H9 (cell line): Measurements from ENCODE around the gene CAPN12. TPM values are rescaled to one million over a fixed set of nuclear protein-coding genes. Genes with fewer than 3 reads are reported as not detected.
A peak's percentile ranks its signal among the peaks of the same experiment; 100 is the strongest.

Experiments
- DNase-seq: peaks from one replicate; pipeline ENCODE4 v3.0.0-alpha.2; 2017
- H2AFZ ChIP-seq: one replicate; pipeline ENCODE4 v1.6.1; 2013; ENCODE audit warnings: mild to moderate bottlenecking, low read length, control low read depth, moderate library complexity
- H2AK5ac ChIP-seq: 2 replicates; pipeline ENCODE4 v1.6.1; 2013; ENCODE audit warnings: low read length, control low read depth, mixed read lengths; ENCODE audit not compliant: insufficient read length
- H2BK120ac ChIP-seq: one replicate; pipeline ENCODE4 v1.6.1; 2013; ENCODE audit warnings: low read depth, mild to moderate bottlenecking, low read length, control low read depth, inconsistent platforms; ENCODE audit not compliant: poor library complexity, severe bottlenecking
- H2BK12ac ChIP-seq: 2 replicates; pipeline ENCODE4 v1.6.1; 2013; ENCODE audit warnings: low read length, control low read depth, mixed read lengths, low read depth; ENCODE audit not compliant: insufficient read length
- H2BK15ac ChIP-seq: 2 replicates; pipeline ENCODE4 v1.6.1; 2013; ENCODE audit warnings: low read depth, low read length, control low read depth
- H2BK20ac ChIP-seq: one replicate; pipeline ENCODE4 v1.6.1; 2013; ENCODE audit warnings: low read depth, mild to moderate bottlenecking, low read length, control low read depth, inconsistent platforms; ENCODE audit not compliant: poor library complexity, severe bottlenecking
- H2BK5ac ChIP-seq: 2 replicates; pipeline ENCODE4 v1.6.1; 2013; ENCODE audit warnings: low read length, control low read depth, mixed read lengths; ENCODE audit not compliant: insufficient read length
- H3K14ac ChIP-seq: 2 replicates; pipeline ENCODE4 v1.6.1; 2013; ENCODE audit warnings: low read length, control low read depth; ENCODE audit not compliant: insufficient read depth
- H3K18ac ChIP-seq: 2 replicates; pipeline ENCODE4 v1.6.1; 2013; ENCODE audit warnings: low read depth, mild to moderate bottlenecking, mixed read lengths, low read length, control low read depth; ENCODE audit not compliant: insufficient read length
- H3K23ac ChIP-seq: 2 replicates; pipeline ENCODE4 v1.6.1; 2013; ENCODE audit warnings: low read length, control low read depth, mixed read lengths, low read depth; ENCODE audit not compliant: insufficient read length
- H3K23me2 ChIP-seq: 2 replicates; pipeline ENCODE4 v1.6.1; 2013; ENCODE audit warnings: low read depth, mild to moderate bottlenecking, mixed read lengths, low read length, control low read depth; ENCODE audit not compliant: insufficient read length, poor library complexity, severe bottlenecking
- H3K27ac ChIP-seq: 2 replicates; pipeline ENCODE4 v1.5.1; 2013; ENCODE audit warnings: low read length, control low read depth, mixed read lengths, low read depth; ENCODE audit not compliant: insufficient read length
- H3K27me3 ChIP-seq: 2 replicates; pipeline ENCODE4 v1.6.1; 2013; ENCODE audit warnings: low read length, control low read depth, inconsistent platforms; ENCODE audit not compliant: insufficient read depth
- H3K4ac ChIP-seq: 2 replicates; pipeline ENCODE4 v1.6.1; 2013; ENCODE audit warnings: low read depth, mild to moderate bottlenecking, control low read depth, inconsistent platforms, low read length, moderate library complexity
- H3K4me1 ChIP-seq: 2 replicates; pipeline ENCODE4 v1.6.1; 2013; ENCODE audit warnings: low read length, control low read depth, inconsistent platforms; ENCODE audit not compliant: insufficient read depth
- H3K4me2 ChIP-seq: 2 replicates; pipeline ENCODE4 v1.6.1; 2013; ENCODE audit warnings: low read length, control low read depth, mixed read lengths; ENCODE audit not compliant: insufficient read length, insufficient read depth
- H3K56ac ChIP-seq: 2 replicates; pipeline ENCODE4 v1.6.1; 2013; ENCODE audit warnings: low read depth, mild to moderate bottlenecking, mixed read lengths, low read length, control low read depth; ENCODE audit not compliant: insufficient read length
- H3K79me1 ChIP-seq: 2 replicates; pipeline ENCODE4 v1.6.1; 2013; ENCODE audit warnings: low read depth, mild to moderate bottlenecking, moderate library complexity, low read length, control low read depth, inconsistent platforms; ENCODE audit not compliant: insufficient read depth, poor library complexity, severe bottlenecking
- H3K79me2 ChIP-seq: 2 replicates; pipeline ENCODE4 v1.6.1; 2013; ENCODE audit warnings: low read length, control low read depth, inconsistent platforms; ENCODE audit not compliant: insufficient read depth
- H3K9ac ChIP-seq: 2 replicates; pipeline ENCODE4 v1.6.1; 2013; ENCODE audit warnings: low read length, control low read depth, mixed read lengths; ENCODE audit not compliant: insufficient read length; ENCODE audit errors: extremely low read depth
- H3K9me3 ChIP-seq: one replicate; pipeline ENCODE4 v1.6.1; 2013; ENCODE audit warnings: low read depth, low read length, inconsistent platforms; ENCODE audit not compliant: control insufficient read depth
- H3T11ph ChIP-seq: one replicate; pipeline ENCODE4 v1.6.1; 2013; ENCODE audit warnings: mild to moderate bottlenecking, low read length, control low read depth, inconsistent platforms
- H4K20me1 ChIP-seq: one replicate; pipeline ENCODE4 v1.6.1; 2013; ENCODE audit not compliant: control insufficient read depth, insufficient read length, insufficient read depth
- H4K5ac ChIP-seq: 2 replicates; pipeline ENCODE4 v1.6.1; 2013; ENCODE audit warnings: low read depth, mild to moderate bottlenecking, mixed read lengths, low read length, control low read depth; ENCODE audit not compliant: insufficient read length
- H4K8ac ChIP-seq: replicated peaks from 2 replicates; pipeline ENCODE4 v1.6.1; 2013; ENCODE audit warnings: low read length, control low read depth, mixed read lengths, low read depth; ENCODE audit not compliant: insufficient read length
- H4K91ac ChIP-seq: 2 replicates; pipeline ENCODE4 v1.6.1; 2013; ENCODE audit warnings: low read depth, mild to moderate bottlenecking, moderate library complexity, mixed read lengths, low read length, control low read depth; ENCODE audit not compliant: insufficient read length
- H3K27ac Mint-ChIP-seq, 3 experiments: 2 replicates in 2 of 3; 3 replicates in 1 of 3; pipeline ENCODE4 v1.8.0; 2020 to 2021; ENCODE audit warnings: mixed read lengths in 3 of 3, mild to moderate bottlenecking in 1 of 3, moderate library complexity in 1 of 3
- H3K27me3 Mint-ChIP-seq: 2 replicates; pipeline ENCODE4 v1.8.0; 2021; ENCODE audit warnings: low read depth, mild to moderate bottlenecking, moderate library complexity, mixed read lengths
- H3K36me3 Mint-ChIP-seq, 3 experiments: 2 replicates in 2 of 3; 3 replicates in 1 of 3; pipeline ENCODE4 v1.8.0; 2020 to 2021; ENCODE audit warnings: low read depth in 3 of 3, mixed read lengths in 3 of 3; ENCODE audit not compliant: insufficient read depth in 1 of 3
- H3K4me1 Mint-ChIP-seq, 2 experiments: 2 replicates each; pipeline ENCODE4 v1.8.0; 2020; ENCODE audit warnings: mixed read lengths in 2 of 2
- H3K4me3 Mint-ChIP-seq, 2 experiments: 2 replicates in 1 of 2; 3 replicates in 1 of 2; pipeline ENCODE4 v1.8.0; 2020 to 2021; ENCODE audit warnings: mild to moderate bottlenecking in 2 of 2, mixed read lengths in 2 of 2, moderate library complexity in 1 of 2
- H3K9me3 Mint-ChIP-seq, 2 experiments: 2 replicates in 1 of 2; 3 replicates in 1 of 2; pipeline ENCODE4 v1.8.0; 2020; ENCODE audit warnings: mild to moderate bottlenecking in 2 of 2, mixed read lengths in 2 of 2, moderate library complexity in 1 of 2
- CTCF ChIP-seq: fragments of 200-600 bp; sonication (generic); conservative IDR thresholded peaks from 3 replicates; pipeline ENCODE4 v1.8.0; 2021; ENCODE audit warnings: antibody characterized with exemption, mild to moderate bottlenecking
- WGBS: extraction: QIAGEN DNeasy Blood & Tissue Kit; methylation state at CpG from one replicate; pipeline ENCODE4 v1.1.7; 2013; ENCODE audit warnings: missing lambda C conversion rate, low lambda C conversion rate, mixed read lengths; ENCODE audit not compliant: insufficient read length; ENCODE audit errors: extremely low coverage; 5-methylcytosine and 5-hydroxymethylcytosine counted together
- total RNA-seq: library from RNA; stranded (reverse); gene quantifications from 2 replicates; pipeline ENCODE4 v1.2.1, GENCODE V29; 2021

CAPN12 gene
- total RNA-seq, 1 experiment from 2014 or later: 10.5 TPM

- Histone ChIP-seq H3K79me1 (no peaks in the 10 kb centered on the region), H4K8ac (no peak overlapping the region), H3K9me3 (no peaks in the 10 kb centered on the region), H3K23ac (no peak overlapping the region), H2BK20ac (no peak overlapping the region), H4K91ac (no peak overlapping the region), H3K18ac (no peak overlapping the region), H4K5ac (no peak overlapping the region), H2AK5ac (no peak overlapping the region), H3K27ac (no peak overlapping the region), H3K4me1 (no peaks in the 10 kb centered on the region), H3K27me3 (no peaks in the 10 kb centered on the region), H3K79me2 (no peaks in the 10 kb centered on the region), H2BK12ac (no peak overlapping the region), H2BK15ac (no peak overlapping the region), H3K4ac (no peak overlapping the region), H4K20me1 (no peaks in the 10 kb centered on the region), H3K23me2 (no peaks in the 10 kb centered on the region), H3K9ac (no peak overlapping the region), H2BK120ac (no peak overlapping the region), H3T11ph (no peak overlapping the region), H3K14ac (no peak overlapping the region), H2BK5ac (no peak overlapping the region), H3K56ac (no peak overlapping the region), H3K4me2 (no peak overlapping the region), H2AFZ (no peak overlapping the region)
- no peak for TF ChIP-seq CTCF
- Mint-ChIP-seq H3K4me3 (no peak overlapping the region), H3K27me3 (no peaks in the 10 kb centered on the region), H3K4me1 (peaks cover 2 to 5% of the 10 kb centered on the region in 2 experiments; a peak in 3 of 4 replicates), H3K9me3 (no peaks in the 10 kb centered on the region; a peak in 1 of 5 replicates), H3K27ac (peak overlapping the region in 2 of 3 experiments; percentile 32 to 53; a peak in 1 of 7 replicates), H3K36me3 (peaks cover 14 to 85% (median 82%) of the 10 kb centered on the region in 3 experiments; a peak in 6 of 7 replicates)
- DNase-seq: no peak
- WGBS: no CpG with 5 or more reads among the region's 33 CpGs
These were observed 16.2 kb downstream of the CAPN12 start for GRCh38 chr19:38727868-38728660.
